DND-41 (cell line): ENCODE measurements around the gene DNAAF5.

Source experiments
- ATAC-seq: fragments of 200-7000 bp; cut with Tn5 transposase; 3 replicates; pipeline ENCODE4 v1.9.1; 2021; ENCODE audit warnings: low read depth; ENCODE audit not compliant: insufficient read depth
- DNase-seq: peaks from one replicate; pipeline ENCODE4 v3.0.0-alpha.2; 2020
- H2AFZ ChIP-seq: 2 replicates; pipeline ENCODE4 v1.6.0; 2012; ENCODE audit warnings: low read depth, low read length
- H3K27ac ChIP-seq: 2 replicates; pipeline ENCODE4 v1.5.1; 2012; ENCODE audit warnings: low read length, inconsistent platforms
- H3K27me3 ChIP-seq: fragments of 200-600 bp; sonication (generic); 2 replicates; pipeline ENCODE4 v1.6.0; 2012; ENCODE audit warnings: low read length, mild to moderate bottlenecking, inconsistent platforms; ENCODE audit not compliant: insufficient read depth, poor library complexity
- H3K36me3 ChIP-seq: 2 replicates; pipeline ENCODE4 v1.5.1; 2012; ENCODE audit warnings: low read length, inconsistent platforms; ENCODE audit not compliant: insufficient read depth
- H3K4me1 ChIP-seq: 2 replicates; pipeline ENCODE4 v1.5.1; 2012; ENCODE audit warnings: mild to moderate bottlenecking, low read length; ENCODE audit not compliant: insufficient read depth
- H3K4me2 ChIP-seq: 2 replicates; pipeline ENCODE4 v1.6.0; 2012; ENCODE audit warnings: mild to moderate bottlenecking, moderate library complexity, low read length, inconsistent platforms; ENCODE audit not compliant: insufficient read depth
- H3K4me3 ChIP-seq, 2 experiments: fragments of 200-600 bp in 1 of 2; shearing (Covaris generic) in 1 of 2; 2 replicates each; pipeline ENCODE4 v1.5.1; 2012 to 2016; ENCODE audit warnings: inconsistent platforms in 2 of 2, low read length in 2 of 2, mild to moderate bottlenecking in 2 of 2, low read depth in 1 of 2, moderate library complexity in 1 of 2
- H3K79me2 ChIP-seq: 2 replicates; pipeline ENCODE4 v1.6.0; 2012; ENCODE audit warnings: low read length, inconsistent platforms; ENCODE audit not compliant: insufficient read depth
- H3K9ac ChIP-seq: 2 replicates; pipeline ENCODE4 v1.6.0; 2012; ENCODE audit warnings: low read depth, mild to moderate bottlenecking, inconsistent platforms, low read length, moderate library complexity
- H3K9me3 ChIP-seq: 2 replicates; pipeline ENCODE4 v1.5.1; 2012; ENCODE audit warnings: low read length, moderate library complexity, mild to moderate bottlenecking, inconsistent platforms; ENCODE audit not compliant: insufficient read depth, severe bottlenecking
- H4K20me1 ChIP-seq: 2 replicates; pipeline ENCODE4 v1.6.0; 2012; ENCODE audit warnings: low read length; ENCODE audit not compliant: insufficient read depth
- CTCF ChIP-seq: IDR thresholded peaks from 2 replicates; pipeline ENCODE4 v1.5.1; 2012; ENCODE audit warnings: borderline replicate concordance, low read length, moderate library complexity, mild to moderate bottlenecking; ENCODE audit not compliant: poor library complexity, severe bottlenecking; ENCODE audit errors: extremely low read depth
- EZH2 ChIP-seq: IDR thresholded peaks from 3 replicates; pipeline ENCODE4 v1.6.1; 2012; ENCODE audit warnings: borderline replicate concordance, low read depth, mild to moderate bottlenecking, moderate library complexity, low read length, inconsistent platforms; ENCODE audit not compliant: severe bottlenecking

DNAAF5 gene

GRCh38 chr7:760006-760405 lies 33.5 kb downstream of the DNAAF5 start:
- Histone ChIP-seq H3K4me2 (no peak overlapping the region), H2AFZ (no peak overlapping the region), H4K20me1 (peaks cover 4% of the 10 kb centered on the region; the same call in 1 of the 2 replicates), H3K9me3 (no peaks in the 10 kb centered on the region), H3K36me3 (peaks cover 97% of the 10 kb centered on the region), H3K79me2 (no peaks in the 10 kb centered on the region), H3K27ac (no peak overlapping the region), H3K4me1 (no peaks in the 10 kb centered on the region), H3K9ac (no peak overlapping the region), H3K4me3 (no peak overlapping the region), H3K27me3 (no peaks in the 10 kb centered on the region)
- DNase-seq (no peak), ATAC-seq (no peak)
- TF ChIP-seq EZH2: no peak
- no peak for TF ChIP-seq CTCF

- Histone ChIP-seq H3K27ac (no peak overlapping the region), H3K9me3 (no peaks in the 10 kb centered on the region), H3K4me3 (no peak overlapping the region), H3K36me3 (peaks cover 97% of the 10 kb centered on the region), H2AFZ (no peak overlapping the region), H4K20me1 (0 out of 2 replicates have a peak, but pooled peaks cover 4% of the 10 kb centered on the region), H3K27me3 (no peaks in the 10 kb centered on the region), H3K9ac (no peak overlapping the region), H3K4me1 (no peaks in the 10 kb centered on the region), H3K4me2 (no peak overlapping the region), H3K79me2 (no peaks in the 10 kb centered on the region)
- no peak for TF ChIP-seq EZH2
- TF ChIP-seq CTCF: no peak
- no peak for ATAC-seq
- DNase-seq: no peak
Observed at GRCh38 chr7:761101-761500, 34.6 kb downstream of the DNAAF5 start.

- H3K9me3 ChIP-seq: no peaks in the 10 kb centered on the region
- H3K9ac ChIP-seq: no peak overlapping the region
- TF ChIP-seq EZH2 (no peak), CTCF (no peak)
- no peak overlapping the region for H3K4me2 ChIP-seq
- ATAC-seq: no peak
- no peak overlapping the region for H3K4me3 ChIP-seq
- H3K27me3 ChIP-seq: no peaks in the 10 kb centered on the region
- H3K27ac ChIP-seq: no peak overlapping the region
- H3K36me3 ChIP-seq: peaks cover 95% of the 10 kb centered on the region
- no peaks in the 10 kb centered on the region for H3K4me1 ChIP-seq
- H2AFZ ChIP-seq: no peak overlapping the region
- no peak for DNase-seq
- H4K20me1 ChIP-seq: 0 out of 2 replicates have a peak, but pooled peaks cover 4% of the 10 kb centered on the region
- H3K79me2 ChIP-seq: no peaks in the 10 kb centered on the region
Observed at GRCh38 chr7:761631-762030, 35.1 kb downstream of the DNAAF5 start.

- Histone ChIP-seq H3K27ac (no peak overlapping the region), H3K4me2 (no peak overlapping the region), H3K4me1 (no peaks in the 10 kb centered on the region), H3K36me3 (peaks cover 94% of the 10 kb centered on the region), H3K4me3 (no peak overlapping the region), H2AFZ (no peak overlapping the region), H3K9ac (no peak overlapping the region), H3K27me3 (no peaks in the 10 kb centered on the region), H4K20me1 (peaks cover 5% of the 10 kb centered on the region; the same call in 1 of the 2 replicates), H3K9me3 (no peaks in the 10 kb centered on the region), H3K79me2 (no peaks in the 10 kb centered on the region)
- DNase-seq: no peak
- TF ChIP-seq CTCF (no peak), EZH2 (no peak)
- ATAC-seq: no peak
Observed at GRCh38 chr7:762885-763284, 36.4 kb downstream of the DNAAF5 start.
